ENCODE measurements around the gene PCDH1.

PCDH1 gene

GRCh38 chr5:141917760-141918159, 39.5 kb upstream of the PCDH1 start:
- no peak for TF ChIP-seq CTCF (IDR thresholded peaks at IDR 0.05; ENCODE audit: low read depth, low read length)
- no peak for DNase-seq
- peaks cover 5% of the 10 kb centered on the region for H3K4me1 ChIP-seq
- H3K9me3 ChIP-seq = no peaks in the 10 kb centered on the region
- H3K4me3 ChIP-seq (ENCODE audit: low read depth, low read length) = no peak overlapping the region
- no peaks in the 10 kb centered on the region for H3K36me3 ChIP-seq
- H3K27me3 ChIP-seq = no peaks in the 10 kb centered on the region

GRCh38 chr5:141916522-141916921, 38.3 kb upstream of the PCDH1 start:
- Histone ChIP-seq H3K27me3 (no peaks in the 10 kb centered on the region), H3K36me3 (no peaks in the 10 kb centered on the region), H3K9me3 (no peaks in the 10 kb centered on the region), H3K4me3 (ENCODE audit: low read depth, low read length) (no peak overlapping the region), H3K4me1 (peaks cover 5% of the 10 kb centered on the region)
- TF ChIP-seq CTCF (IDR thresholded peaks at IDR 0.05; ENCODE audit: low read depth, low read length) = no peak
- no peak for DNase-seq

GRCh38 chr5:141915881-141916336, 37.7 kb upstream of the PCDH1 start:
- H3K9me3 ChIP-seq = no peaks in the 10 kb centered on the region
- H3K36me3 ChIP-seq = no peaks in the 10 kb centered on the region
- DNase-seq = peak; percentile 32
- H3K4me3 ChIP-seq (ENCODE audit: low read depth, low read length) = no peak overlapping the region
- H3K4me1 ChIP-seq = peaks cover 5% of the 10 kb centered on the region
- H3K27me3 ChIP-seq = no peaks in the 10 kb centered on the region
- TF ChIP-seq CTCF (IDR thresholded peaks at IDR 0.05; ENCODE audit: low read depth, low read length) = 0 out of 2 replicates have a peak, but pooled peaks have one; percentile 4

GRCh38 chr5:141914797-141915196, 36.6 kb upstream of the PCDH1 start:
- Histone ChIP-seq H3K36me3 (no peaks in the 10 kb centered on the region), H3K9me3 (no peaks in the 10 kb centered on the region), H3K4me1 (peaks cover 5% of the 10 kb centered on the region), H3K4me3 (ENCODE audit: low read depth, low read length) (no peak overlapping the region), H3K27me3 (no peaks in the 10 kb centered on the region)
- DNase-seq = no peak
- TF ChIP-seq CTCF (IDR thresholded peaks at IDR 0.05; ENCODE audit: low read depth, low read length) = no peak

- no peaks in the 10 kb centered on the region for H3K27me3 ChIP-seq
- DNase-seq = peak; percentile 83
- peak overlapping the region; percentile 47 for H3K4me3 ChIP-seq (ENCODE audit: low read depth, low read length)
- H3K36me3 ChIP-seq = no peaks in the 10 kb centered on the region
- H3K4me1 ChIP-seq = peaks cover 5% of the 10 kb centered on the region
- H3K9me3 ChIP-seq = no peaks in the 10 kb centered on the region
- TF ChIP-seq CTCF (IDR thresholded peaks at IDR 0.05; ENCODE audit: low read depth, low read length) = peak; percentile 68
These were observed 36.1 kb upstream of the PCDH1 start for GRCh38 chr5:141914199-141914743.

DNA sequence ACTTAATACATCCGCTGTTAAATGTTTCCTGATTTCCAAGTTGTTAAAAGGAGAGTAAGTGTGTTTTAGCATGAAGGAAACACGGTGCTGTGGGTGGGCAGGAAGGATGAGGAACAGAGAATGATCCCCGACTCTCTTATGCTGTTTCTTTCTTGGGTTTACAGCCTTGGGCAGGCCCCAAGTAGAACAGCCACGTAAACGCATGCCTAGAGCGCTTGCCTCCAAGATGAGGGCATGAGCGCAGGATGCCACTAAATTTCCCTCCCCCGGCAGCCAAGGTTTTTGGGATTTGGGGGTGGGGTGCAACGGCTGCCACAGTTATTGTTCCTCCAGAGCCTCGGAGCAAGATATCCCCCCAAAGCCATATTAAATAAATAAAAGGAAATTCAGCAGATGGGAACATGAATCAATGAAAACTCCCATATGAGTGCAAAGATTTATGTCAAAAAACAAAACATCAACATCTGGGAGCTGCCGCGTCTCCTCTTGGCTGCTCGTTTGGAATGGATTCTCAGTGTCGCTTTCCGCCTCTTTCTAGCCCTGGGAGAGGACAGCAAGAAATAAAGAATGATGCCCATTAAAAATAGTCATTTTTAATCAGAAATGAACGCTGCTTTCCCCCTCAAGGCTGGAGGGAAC, 35.5 kb upstream of the PCDH1 start:
- peak overlapping the region; percentile 47 for H3K4me3 ChIP-seq (ENCODE audit: low read depth, low read length)
- TF ChIP-seq CTCF (IDR thresholded peaks at IDR 0.05; ENCODE audit: low read depth, low read length) = no peak
- DNase-seq = no peak
- H3K9me3 ChIP-seq = no peaks in the 10 kb centered on the region
- no peaks in the 10 kb centered on the region for H3K27me3 ChIP-seq
- H3K4me1 ChIP-seq = peaks cover 5% of the 10 kb centered on the region
- H3K36me3 ChIP-seq = no peaks in the 10 kb centered on the region
